GM23338 (cell line): Measurements from ENCODE around the gene CCDC149. TPM values are rescaled to one million over a fixed set of nuclear protein-coding genes. Genes with fewer than 3 reads are reported as not detected.

Experiments
- ATAC-seq: fragments of 200-7000 bp; cut with Tn5 transposase; 3 replicates; pipeline ENCODE4 v1.9.1; 2020
- DNase-seq: peaks from one replicate; pipeline ENCODE4 v3.0.0-alpha.2; 2015; ENCODE audit warnings: low spot score
- H2AFZ ChIP-seq: fragments of 200-600 bp; sonication (generic); 2 replicates; pipeline ENCODE4 v1.8.0; 2016; ENCODE audit warnings: antibody characterized with exemption, mild to moderate bottlenecking, moderate library complexity
- H3F3A ChIP-seq: fragments of 200-600 bp; sonication (generic); replicated peaks from 2 replicates; pipeline ENCODE4 v1.8.0; 2017; ENCODE audit warnings: antibody characterized with exemption, mixed run types, low read depth
- H3K27ac ChIP-seq: fragments of 200-600 bp; sonication (generic); 2 replicates; pipeline ENCODE4 v1.6.1; 2016; ENCODE audit warnings: low read depth
- H3K27me3 ChIP-seq: fragments of 200-600 bp; sonication (generic); 2 replicates; pipeline ENCODE4 v1.8.0; 2016; ENCODE audit warnings: mild to moderate bottlenecking, mixed run types, moderate library complexity; ENCODE audit not compliant: insufficient read depth
- H3K36me3 ChIP-seq: fragments of 200-600 bp; sonication (generic); 2 replicates; pipeline ENCODE4 v1.8.0; 2016; ENCODE audit warnings: mild to moderate bottlenecking; ENCODE audit not compliant: insufficient read depth
- H3K4me1 ChIP-seq: fragments of 200-600 bp; sonication (generic); 2 replicates; pipeline ENCODE4 v1.8.0; 2016; ENCODE audit warnings: mild to moderate bottlenecking, moderate library complexity; ENCODE audit not compliant: insufficient read depth
- H3K4me2 ChIP-seq: fragments of 200-600 bp; sonication (generic); 2 replicates; pipeline ENCODE4 v1.7.1; 2017; ENCODE audit warnings: mixed run types
- H3K4me3 ChIP-seq: fragments of 200-600 bp; sonication (generic); 2 replicates; pipeline ENCODE4 v1.6.1; 2016; ENCODE audit warnings: mixed run types
- H3K79me2 ChIP-seq: fragments of 200-600 bp; sonication (generic); replicated peaks from 2 replicates; pipeline ENCODE4 v1.8.0; 2017; ENCODE audit warnings: mild to moderate bottlenecking; ENCODE audit not compliant: insufficient read depth
- H3K9me2 ChIP-seq: fragments of 200-600 bp; sonication (generic); 2 replicates; pipeline ENCODE4 v1.8.0; 2017; ENCODE audit not compliant: insufficient read depth
- H4K20me1 ChIP-seq: fragments of 200-600 bp; sonication (generic); replicated peaks from 2 replicates; pipeline ENCODE4 v1.8.0; 2017; ENCODE audit warnings: mild to moderate bottlenecking; ENCODE audit not compliant: insufficient read depth
- H3K27ac Mint-ChIP-seq: 2 replicates; pipeline ENCODE4 v1.8.0; 2020; ENCODE audit warnings: inconsistent platforms, mild to moderate bottlenecking, moderate library complexity, mixed read lengths
- H3K27me3 Mint-ChIP-seq: 3 replicates; pipeline ENCODE4 v1.8.0; 2022; ENCODE audit warnings: low read depth, mild to moderate bottlenecking, moderate library complexity, mixed read lengths, inconsistent platforms; ENCODE audit not compliant: insufficient read depth, poor library complexity
- H3K36me3 Mint-ChIP-seq: 3 replicates; pipeline ENCODE4 v1.8.0; 2021; ENCODE audit warnings: low read depth, mild to moderate bottlenecking, inconsistent platforms, moderate library complexity, mixed read lengths
- H3K4me1 Mint-ChIP-seq: 3 replicates; pipeline ENCODE4 v1.8.0; 2020; ENCODE audit warnings: mild to moderate bottlenecking, inconsistent platforms, mixed read lengths
- H3K4me3 Mint-ChIP-seq: 3 replicates; pipeline ENCODE4 v1.8.0; 2021; ENCODE audit warnings: moderate library complexity, mild to moderate bottlenecking, inconsistent platforms, mixed read lengths
- H3K9me3 Mint-ChIP-seq: 3 replicates; pipeline ENCODE4 v1.8.0; 2020; ENCODE audit warnings: moderate library complexity, mild to moderate bottlenecking, inconsistent platforms, mixed read lengths
- EZH2 ChIP-seq: fragments of 200-600 bp; sonication (generic); IDR thresholded peaks from one replicate; pipeline ENCODE4 v1.8.0; 2017; ENCODE audit warnings: antibody characterized with exemption, mild to moderate bottlenecking, low read depth; ENCODE audit not compliant: unreplicated experiment
- EZH2phosphoT487 ChIP-seq: fragments of 200-600 bp; sonication (generic); IDR thresholded peaks from one replicate; pipeline ENCODE4 v1.8.1; 2018; ENCODE audit warnings: antibody characterized with exemption; ENCODE audit not compliant: unreplicated experiment
- JUNB ChIP-seq: IDR thresholded peaks from one replicate; pipeline ENCODE4 v1.6.1; 2016; ENCODE audit warnings: antibody characterized with exemption; ENCODE audit not compliant: unreplicated experiment
- NANOG ChIP-seq: IDR thresholded peaks from 2 replicates; pipeline ENCODE4 v1.6.1; 2016; ENCODE audit warnings: antibody characterized with exemption, borderline replicate concordance
- POLR2AphosphoS5 ChIP-seq: IDR thresholded peaks from 2 replicates; pipeline ENCODE4 v1.6.1; 2016; ENCODE audit warnings: antibody characterized with exemption, low read depth
- STAT1 ChIP-seq: IDR thresholded peaks from one replicate; pipeline ENCODE4 v1.6.1; 2016; ENCODE audit warnings: antibody characterized with exemption; ENCODE audit not compliant: unreplicated experiment
- ZNF114 ChIP-seq: fragments of 250-450 bp; sonication (Bioruptor Pico); IDR thresholded peaks from 2 replicates; pipeline ENCODE4 v1.5.0; 2020; ENCODE audit warnings: mild to moderate bottlenecking, moderate library complexity
- ZNF331 ChIP-seq: fragments of 250-450 bp; sonication (Bioruptor Pico); IDR thresholded peaks from 2 replicates; pipeline ENCODE4 v1.5.0; 2020; ENCODE audit warnings: low read depth, mild to moderate bottlenecking, moderate library complexity
- polyA plus RNA-seq: library from polyadenylated mRNA; unstranded; fragments of >200 nt; fragmentation: Nextera tagmentation; extraction: Ambion mirVana; gene quantifications from 2 replicates; pipeline ENCODE4 v1.2.1, GENCODE V29; 2016
- total RNA-seq: library from RNA; depleted of rRNA; stranded (reverse); fragments of >200 nt; shearing (Covaris generic); gene quantifications from 2 replicates; pipeline ENCODE4 v1.2.3, GENCODE V29; 2014
- TF ChIP-seq, protein P1 (sequence below): IDR thresholded peaks from 2 replicates; pipeline ENCODE4 v1.6.1; 2016; ENCODE audit warnings: antibody characterized with exemption
- TF ChIP-seq, protein P2 (sequence below): IDR thresholded peaks from one replicate; pipeline ENCODE4 v1.6.1; 2018; ENCODE audit warnings: antibody characterized with exemption; ENCODE audit not compliant: unreplicated experiment
- TF ChIP-seq, protein P3 (sequence below): fragments of 250-450 bp; sonication (Bioruptor Pico); IDR thresholded peaks from 2 replicates; pipeline ENCODE4 v1.5.0; 2020; ENCODE audit warnings: mild to moderate bottlenecking, moderate library complexity

Gene CCDC149
- total and polyA plus RNA-seq, 2 experiments from 2014 or later: 2.6 to 6.4 TPM

DNA sequence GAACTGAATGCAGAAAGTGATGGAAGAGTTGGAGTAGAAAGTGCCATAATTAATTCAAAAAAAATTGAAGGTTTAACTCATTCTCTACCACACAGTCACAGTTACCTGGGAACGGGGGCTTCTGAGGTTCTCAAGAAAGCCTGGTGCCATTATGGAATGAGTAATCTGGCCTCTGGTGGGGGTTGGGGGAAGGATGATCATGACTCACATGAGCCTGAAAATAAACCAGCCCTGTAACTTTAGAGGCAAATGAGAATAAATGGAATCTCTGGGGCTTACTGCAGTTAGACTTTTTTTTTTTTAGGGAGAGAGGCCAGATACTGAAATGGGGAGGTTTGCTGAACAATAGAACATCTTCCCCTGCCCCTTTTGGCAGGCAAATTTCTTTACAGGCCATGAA lies 62.2 kb downstream of the CCDC149 start:
- Mint-ChIP-seq H3K4me3 (no peak overlapping the region), H3K9me3 (no peaks in the 10 kb centered on the region; the same call in 2 of the 3 replicates), H3K27ac (no peak overlapping the region), H3K36me3 (no peaks in the 10 kb centered on the region; the same call in 2 of the 3 replicates), H3K4me1 (peaks cover 20% of the 10 kb centered on the region), H3K27me3 (peaks cover 2% of the 10 kb centered on the region)
- Histone ChIP-seq H2AFZ (no peak overlapping the region), H3K27me3 (no peaks in the 10 kb centered on the region), H3K4me1 (no peaks in the 10 kb centered on the region; the same call in 1 of the 2 replicates), H3K4me2 (no peak overlapping the region), H3K4me3 (no peak overlapping the region), H3K36me3 (no peaks in the 10 kb centered on the region), H3K27ac (no peak overlapping the region), H4K20me1 (0 out of 2 replicates have a peak, but pooled peaks cover 2% of the 10 kb centered on the region), H3K79me2 (no peaks in the 10 kb centered on the region), H3K9me2 (no peaks in the 10 kb centered on the region), H3F3A (no peaks in the 10 kb centered on the region)
- ATAC-seq (no peak), DNase-seq (no peak)
- TF ChIP-seq, protein P1, sequence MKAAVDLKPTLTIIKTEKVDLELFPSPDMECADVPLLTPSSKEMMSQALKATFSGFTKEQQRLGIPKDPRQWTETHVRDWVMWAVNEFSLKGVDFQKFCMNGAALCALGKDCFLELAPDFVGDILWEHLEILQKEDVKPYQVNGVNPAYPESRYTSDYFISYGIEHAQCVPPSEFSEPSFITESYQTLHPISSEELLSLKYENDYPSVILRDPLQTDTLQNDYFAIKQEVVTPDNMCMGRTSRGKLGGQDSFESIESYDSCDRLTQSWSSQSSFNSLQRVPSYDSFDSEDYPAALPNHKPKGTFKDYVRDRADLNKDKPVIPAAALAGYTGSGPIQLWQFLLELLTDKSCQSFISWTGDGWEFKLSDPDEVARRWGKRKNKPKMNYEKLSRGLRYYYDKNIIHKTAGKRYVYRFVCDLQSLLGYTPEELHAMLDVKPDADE: no peak
- no peak for TF ChIP-seq ZNF114 (CRISPR knock-in tag)
- TF ChIP-seq ZNF331: no peak
- TF ChIP-seq EZH2: no peak
- no peak for TF ChIP-seq JUNB
- TF ChIP-seq, protein P2, sequence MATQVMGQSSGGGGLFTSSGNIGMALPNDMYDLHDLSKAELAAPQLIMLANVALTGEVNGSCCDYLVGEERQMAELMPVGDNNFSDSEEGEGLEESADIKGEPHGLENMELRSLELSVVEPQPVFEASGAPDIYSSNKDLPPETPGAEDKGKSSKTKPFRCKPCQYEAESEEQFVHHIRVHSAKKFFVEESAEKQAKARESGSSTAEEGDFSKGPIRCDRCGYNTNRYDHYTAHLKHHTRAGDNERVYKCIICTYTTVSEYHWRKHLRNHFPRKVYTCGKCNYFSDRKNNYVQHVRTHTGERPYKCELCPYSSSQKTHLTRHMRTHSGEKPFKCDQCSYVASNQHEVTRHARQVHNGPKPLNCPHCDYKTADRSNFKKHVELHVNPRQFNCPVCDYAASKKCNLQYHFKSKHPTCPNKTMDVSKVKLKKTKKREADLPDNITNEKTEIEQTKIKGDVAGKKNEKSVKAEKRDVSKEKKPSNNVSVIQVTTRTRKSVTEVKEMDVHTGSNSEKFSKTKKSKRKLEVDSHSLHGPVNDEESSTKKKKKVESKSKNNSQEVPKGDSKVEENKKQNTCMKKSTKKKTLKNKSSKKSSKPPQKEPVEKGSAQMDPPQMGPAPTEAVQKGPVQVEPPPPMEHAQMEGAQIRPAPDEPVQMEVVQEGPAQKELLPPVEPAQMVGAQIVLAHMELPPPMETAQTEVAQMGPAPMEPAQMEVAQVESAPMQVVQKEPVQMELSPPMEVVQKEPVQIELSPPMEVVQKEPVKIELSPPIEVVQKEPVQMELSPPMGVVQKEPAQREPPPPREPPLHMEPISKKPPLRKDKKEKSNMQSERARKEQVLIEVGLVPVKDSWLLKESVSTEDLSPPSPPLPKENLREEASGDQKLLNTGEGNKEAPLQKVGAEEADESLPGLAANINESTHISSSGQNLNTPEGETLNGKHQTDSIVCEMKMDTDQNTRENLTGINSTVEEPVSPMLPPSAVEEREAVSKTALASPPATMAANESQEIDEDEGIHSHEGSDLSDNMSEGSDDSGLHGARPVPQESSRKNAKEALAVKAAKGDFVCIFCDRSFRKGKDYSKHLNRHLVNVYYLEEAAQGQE: no peak
- TF ChIP-seq, protein P3, sequence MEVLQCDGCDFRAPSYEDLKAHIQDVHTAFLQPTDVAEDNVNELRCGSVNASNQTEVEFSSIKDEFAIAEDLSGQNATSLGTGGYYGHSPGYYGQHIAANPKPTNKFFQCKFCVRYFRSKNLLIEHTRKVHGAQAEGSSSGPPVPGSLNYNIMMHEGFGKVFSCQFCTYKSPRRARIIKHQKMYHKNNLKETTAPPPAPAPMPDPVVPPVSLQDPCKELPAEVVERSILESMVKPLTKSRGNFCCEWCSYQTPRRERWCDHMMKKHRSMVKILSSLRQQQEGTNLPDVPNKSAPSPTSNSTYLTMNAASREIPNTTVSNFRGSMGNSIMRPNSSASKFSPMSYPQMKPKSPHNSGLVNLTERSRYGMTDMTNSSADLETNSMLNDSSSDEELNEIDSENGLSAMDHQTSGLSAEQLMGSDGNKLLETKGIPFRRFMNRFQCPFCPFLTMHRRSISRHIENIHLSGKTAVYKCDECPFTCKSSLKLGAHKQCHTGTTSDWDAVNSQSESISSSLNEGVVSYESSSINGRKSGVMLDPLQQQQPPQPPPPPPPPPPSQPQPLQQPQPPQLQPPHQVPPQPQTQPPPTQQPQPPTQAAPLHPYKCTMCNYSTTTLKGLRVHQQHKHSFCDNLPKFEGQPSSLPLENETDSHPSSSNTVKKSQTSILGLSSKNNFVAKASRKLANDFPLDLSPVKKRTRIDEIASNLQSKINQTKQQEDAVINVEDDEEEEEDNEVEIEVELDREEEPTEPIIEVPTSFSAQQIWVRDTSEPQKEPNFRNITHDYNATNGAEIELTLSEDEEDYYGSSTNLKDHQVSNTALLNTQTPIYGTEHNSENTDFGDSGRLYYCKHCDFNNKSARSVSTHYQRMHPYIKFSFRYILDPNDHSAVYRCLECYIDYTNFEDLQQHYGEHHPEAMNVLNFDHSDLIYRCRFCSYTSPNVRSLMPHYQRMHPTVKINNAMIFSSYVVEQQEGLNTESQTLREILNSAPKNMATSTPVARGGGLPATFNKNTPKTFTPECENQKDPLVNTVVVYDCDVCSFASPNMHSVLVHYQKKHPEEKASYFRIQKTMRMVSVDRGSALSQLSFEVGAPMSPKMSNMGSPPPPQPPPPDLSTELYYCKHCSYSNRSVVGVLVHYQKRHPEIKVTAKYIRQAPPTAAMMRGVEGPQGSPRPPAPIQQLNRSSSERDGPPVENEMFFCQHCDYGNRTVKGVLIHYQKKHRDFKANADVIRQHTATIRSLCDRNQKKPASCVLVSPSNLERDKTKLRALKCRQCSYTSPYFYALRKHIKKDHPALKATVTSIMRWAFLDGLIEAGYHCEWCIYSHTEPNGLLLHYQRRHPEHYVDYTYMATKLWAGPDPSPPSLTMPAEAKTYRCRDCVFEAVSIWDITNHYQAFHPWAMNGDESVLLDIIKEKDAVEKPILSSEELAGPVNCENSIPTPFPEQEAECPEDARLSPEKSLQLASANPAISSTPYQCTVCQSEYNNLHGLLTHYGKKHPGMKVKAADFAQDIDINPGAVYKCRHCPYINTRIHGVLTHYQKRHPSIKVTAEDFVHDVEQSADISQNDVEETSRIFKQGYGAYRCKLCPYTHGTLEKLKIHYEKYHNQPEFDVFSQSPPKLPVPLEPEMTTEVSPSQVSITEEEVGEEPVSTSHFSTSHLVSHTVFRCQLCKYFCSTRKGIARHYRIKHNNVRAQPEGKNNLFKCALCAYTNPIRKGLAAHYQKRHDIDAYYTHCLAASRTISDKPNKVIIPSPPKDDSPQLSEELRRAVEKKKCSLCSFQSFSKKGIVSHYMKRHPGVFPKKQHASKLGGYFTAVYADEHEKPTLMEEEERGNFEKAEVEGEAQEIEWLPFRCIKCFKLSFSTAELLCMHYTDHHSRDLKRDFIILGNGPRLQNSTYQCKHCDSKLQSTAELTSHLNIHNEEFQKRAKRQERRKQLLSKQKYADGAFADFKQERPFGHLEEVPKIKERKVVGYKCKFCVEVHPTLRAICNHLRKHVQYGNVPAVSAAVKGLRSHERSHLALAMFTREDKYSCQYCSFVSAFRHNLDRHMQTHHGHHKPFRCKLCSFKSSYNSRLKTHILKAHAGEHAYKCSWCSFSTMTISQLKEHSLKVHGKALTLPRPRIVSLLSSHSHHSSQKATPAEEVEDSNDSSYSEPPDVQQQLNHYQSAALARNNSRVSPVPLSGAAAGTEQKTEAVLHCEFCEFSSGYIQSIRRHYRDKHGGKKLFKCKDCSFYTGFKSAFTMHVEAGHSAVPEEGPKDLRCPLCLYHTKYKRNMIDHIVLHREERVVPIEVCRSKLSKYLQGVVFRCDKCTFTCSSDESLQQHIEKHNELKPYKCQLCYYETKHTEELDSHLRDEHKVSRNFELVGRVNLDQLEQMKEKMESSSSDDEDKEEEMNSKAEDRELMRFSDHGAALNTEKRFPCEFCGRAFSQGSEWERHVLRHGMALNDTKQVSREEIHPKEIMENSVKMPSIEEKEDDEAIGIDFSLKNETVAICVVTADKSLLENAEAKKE (CRISPR knock-in tag): no peak
- no peak for TF ChIP-seq STAT1
- TF ChIP-seq POLR2AphosphoS5: no peak
- TF ChIP-seq EZH2phosphoT487: no peak
- TF ChIP-seq NANOG: no peak
